T-helper 1 cell treated with Interleukin-12 subunit alpha and Interleukin-12 subunit beta and Interleukin-4 antibody, amounts not matched to agents 30 μg/mL and 1 μg/mL, for 36 hours (primary cell): ENCODE results near the gene SUSD1.
A peak's percentile ranks its signal among the peaks of the same experiment; 100 is the strongest.

Experiments
- H3K27ac Mint-ChIP-seq: one replicate; pipeline ENCODE4 v1.8.0; 2021; ENCODE audit warnings: mild to moderate bottlenecking, mixed read lengths
- H3K27me3 Mint-ChIP-seq: one replicate; pipeline ENCODE4 v1.8.0; 2021; ENCODE audit warnings: low read depth, mixed read lengths
- H3K36me3 Mint-ChIP-seq: one replicate; pipeline ENCODE4 v1.8.0; 2021; ENCODE audit warnings: low read depth, mixed read lengths
- H3K4me1 Mint-ChIP-seq: one replicate; pipeline ENCODE4 v1.8.0; 2021; ENCODE audit warnings: low read depth, mixed read lengths
- H3K4me3 Mint-ChIP-seq: one replicate; pipeline ENCODE4 v1.8.0; 2021; ENCODE audit warnings: mild to moderate bottlenecking, moderate library complexity, mixed read lengths
- H3K9me3 Mint-ChIP-seq: one replicate; pipeline ENCODE4 v1.8.0; 2021; ENCODE audit warnings: mixed read lengths

The SUSD1 gene

GRCh38 chr9:112112519-112112918 lies 62.6 kb downstream of the SUSD1 start:
- peaks cover 16% of the 10 kb centered on the region for H3K36me3 Mint-ChIP-seq
- H3K9me3 Mint-ChIP-seq: no peaks in the 10 kb centered on the region
- H3K27ac Mint-ChIP-seq: no peak overlapping the region
- no peaks in the 10 kb centered on the region for H3K27me3 Mint-ChIP-seq
- no peaks in the 10 kb centered on the region for H3K4me1 Mint-ChIP-seq
- H3K4me3 Mint-ChIP-seq: no peak overlapping the region

- Mint-ChIP-seq H3K36me3 (peaks cover 14% of the 10 kb centered on the region), H3K4me1 (no peaks in the 10 kb centered on the region), H3K9me3 (no peaks in the 10 kb centered on the region), H3K27ac (no peak overlapping the region), H3K27me3 (no peaks in the 10 kb centered on the region), H3K4me3 (no peak overlapping the region)
These were observed 63.6 kb downstream of the SUSD1 start for GRCh38 chr9:112111461-112111860.

DNA sequence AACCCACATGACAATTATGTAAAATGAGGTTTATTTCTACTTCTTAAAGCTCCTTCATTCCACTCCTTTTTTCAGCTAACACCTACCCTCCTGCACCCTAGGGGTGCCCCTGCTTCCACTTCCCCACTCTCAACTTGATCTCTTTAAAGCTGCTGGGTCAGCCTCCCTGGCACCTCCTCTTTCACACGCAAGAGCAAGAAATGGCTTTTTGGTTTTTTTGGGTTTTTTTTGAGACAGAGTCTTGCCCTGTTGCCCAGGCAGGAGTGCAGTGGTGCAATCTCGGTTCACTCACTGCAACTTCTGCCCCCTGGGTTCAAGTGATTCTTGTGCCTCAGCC lies 64.4 kb downstream of the SUSD1 start:
- H3K4me3 Mint-ChIP-seq: no peak overlapping the region
- H3K9me3 Mint-ChIP-seq: no peaks in the 10 kb centered on the region
- H3K4me1 Mint-ChIP-seq: no peaks in the 10 kb centered on the region
- H3K36me3 Mint-ChIP-seq: peaks cover 13% of the 10 kb centered on the region
- H3K27ac Mint-ChIP-seq: no peak overlapping the region
- H3K27me3 Mint-ChIP-seq: no peaks in the 10 kb centered on the region

- Mint-ChIP-seq H3K27ac (no peak overlapping the region), H3K27me3 (no peaks in the 10 kb centered on the region), H3K4me1 (no peaks in the 10 kb centered on the region), H3K36me3 (peaks cover 13% of the 10 kb centered on the region), H3K4me3 (no peak overlapping the region), H3K9me3 (no peaks in the 10 kb centered on the region)
These were observed 64.9 kb downstream of the SUSD1 start for GRCh38 chr9:112110094-112110776.

- Mint-ChIP-seq H3K4me1 (peaks cover 4% of the 10 kb centered on the region), H3K27me3 (no peaks in the 10 kb centered on the region), H3K27ac (no peak overlapping the region), H3K4me3 (no peak overlapping the region), H3K36me3 (peaks cover 16% of the 10 kb centered on the region), H3K9me3 (no peaks in the 10 kb centered on the region)
These were observed 70.2 kb downstream of the SUSD1 start for GRCh38 chr9:112104901-112105300.

GRCh38 chr9:112104401-112104800 lies 70.7 kb downstream of the SUSD1 start:
- peaks cover 4% of the 10 kb centered on the region for H3K4me1 Mint-ChIP-seq
- no peak overlapping the region for H3K4me3 Mint-ChIP-seq
- peaks cover 16% of the 10 kb centered on the region for H3K36me3 Mint-ChIP-seq
- no peak overlapping the region for H3K27ac Mint-ChIP-seq
- H3K27me3 Mint-ChIP-seq: no peaks in the 10 kb centered on the region
- H3K9me3 Mint-ChIP-seq: no peaks in the 10 kb centered on the region

- Mint-ChIP-seq H3K9me3 (no peaks in the 10 kb centered on the region), H3K4me3 (no peak overlapping the region), H3K4me1 (peaks cover 4% of the 10 kb centered on the region), H3K36me3 (peaks cover 16% of the 10 kb centered on the region), H3K27me3 (no peaks in the 10 kb centered on the region), H3K27ac (no peak overlapping the region)
These were observed 71.7 kb downstream of the SUSD1 start for GRCh38 chr9:112103405-112103804.

GRCh38 chr9:112097712-112098688 lies 77.1 kb downstream of the SUSD1 start:
- Mint-ChIP-seq H3K4me1 (peaks cover 31% of the 10 kb centered on the region), H3K36me3 (peaks cover 21% of the 10 kb centered on the region), H3K27me3 (no peaks in the 10 kb centered on the region), H3K9me3 (no peaks in the 10 kb centered on the region), H3K27ac (no peak overlapping the region), H3K4me3 (no peak overlapping the region)

DNA sequence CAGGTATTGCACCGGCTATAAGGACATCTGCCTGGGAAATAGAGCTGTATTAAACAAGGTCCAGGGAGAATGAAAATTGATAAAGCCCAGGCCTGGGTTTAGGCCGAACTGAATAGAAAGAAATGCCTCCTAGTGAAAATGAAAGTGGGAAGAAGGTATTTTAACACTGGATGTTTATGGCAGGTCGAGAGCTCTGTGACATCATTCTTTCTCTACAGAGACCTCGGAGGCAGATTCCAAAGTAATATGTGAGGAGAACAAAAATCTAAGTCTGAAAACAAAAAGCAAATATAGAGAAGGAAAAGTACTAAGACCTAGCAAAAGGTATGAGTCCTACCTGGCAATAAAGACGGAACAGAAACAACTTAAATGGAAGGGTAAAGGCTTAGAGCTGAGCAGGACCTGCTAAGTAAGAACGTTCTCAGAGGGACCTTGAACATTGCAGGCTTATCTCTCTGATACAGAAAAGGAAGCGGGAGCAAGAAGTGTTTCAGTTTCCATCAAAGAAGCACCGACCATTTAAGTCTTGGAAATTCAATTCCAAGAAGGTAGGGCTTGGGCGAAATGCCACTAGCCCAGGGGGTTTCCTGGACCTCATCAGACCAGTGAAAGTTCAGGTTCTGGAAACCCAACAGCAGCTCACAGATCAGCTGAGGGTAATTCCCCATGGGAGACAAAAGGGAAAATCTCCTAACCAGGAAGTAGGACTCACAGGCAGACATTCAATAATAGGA lies 80.0 kb downstream of the SUSD1 start:
- Mint-ChIP-seq H3K27me3 (no peaks in the 10 kb centered on the region), H3K4me1 (peaks cover 31% of the 10 kb centered on the region), H3K4me3 (peak overlapping the region; percentile 35), H3K36me3 (peaks cover 18% of the 10 kb centered on the region), H3K27ac (no peak overlapping the region), H3K9me3 (no peaks in the 10 kb centered on the region)

DNA sequence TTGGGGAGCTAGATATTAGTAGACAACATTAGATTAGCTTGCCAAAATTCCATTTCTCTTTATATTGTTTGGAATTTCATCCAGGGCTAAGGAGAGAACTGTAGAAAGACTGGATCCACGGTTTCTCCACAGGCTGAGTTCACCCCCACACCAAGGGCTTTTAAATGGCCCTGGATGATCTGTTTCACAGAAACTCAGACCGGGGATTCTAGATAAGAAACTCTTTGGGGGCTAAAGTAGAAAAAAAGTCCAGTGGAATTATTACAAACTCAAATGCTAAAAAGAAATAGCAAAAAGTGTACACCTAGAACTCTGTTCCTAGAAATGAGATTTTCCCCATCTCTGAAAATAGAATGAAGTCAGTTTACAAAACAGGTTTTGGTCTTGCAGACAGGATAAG lies 80.9 kb downstream of the SUSD1 start:
- no peaks in the 10 kb centered on the region for H3K27me3 Mint-ChIP-seq
- H3K27ac Mint-ChIP-seq: no peak overlapping the region
- H3K36me3 Mint-ChIP-seq: peaks cover 18% of the 10 kb centered on the region
- H3K4me3 Mint-ChIP-seq: no peak overlapping the region
- H3K4me1 Mint-ChIP-seq: peaks cover 31% of the 10 kb centered on the region
- no peaks in the 10 kb centered on the region for H3K9me3 Mint-ChIP-seq

- Mint-ChIP-seq H3K9me3 (no peaks in the 10 kb centered on the region), H3K27ac (peak overlapping the region; percentile 34), H3K4me1 (peaks cover 31% of the 10 kb centered on the region), H3K4me3 (no peak overlapping the region), H3K36me3 (peaks cover 18% of the 10 kb centered on the region), H3K27me3 (no peaks in the 10 kb centered on the region)
These were observed 81.3 kb downstream of the SUSD1 start for GRCh38 chr9:112093870-112094216.

DNA sequence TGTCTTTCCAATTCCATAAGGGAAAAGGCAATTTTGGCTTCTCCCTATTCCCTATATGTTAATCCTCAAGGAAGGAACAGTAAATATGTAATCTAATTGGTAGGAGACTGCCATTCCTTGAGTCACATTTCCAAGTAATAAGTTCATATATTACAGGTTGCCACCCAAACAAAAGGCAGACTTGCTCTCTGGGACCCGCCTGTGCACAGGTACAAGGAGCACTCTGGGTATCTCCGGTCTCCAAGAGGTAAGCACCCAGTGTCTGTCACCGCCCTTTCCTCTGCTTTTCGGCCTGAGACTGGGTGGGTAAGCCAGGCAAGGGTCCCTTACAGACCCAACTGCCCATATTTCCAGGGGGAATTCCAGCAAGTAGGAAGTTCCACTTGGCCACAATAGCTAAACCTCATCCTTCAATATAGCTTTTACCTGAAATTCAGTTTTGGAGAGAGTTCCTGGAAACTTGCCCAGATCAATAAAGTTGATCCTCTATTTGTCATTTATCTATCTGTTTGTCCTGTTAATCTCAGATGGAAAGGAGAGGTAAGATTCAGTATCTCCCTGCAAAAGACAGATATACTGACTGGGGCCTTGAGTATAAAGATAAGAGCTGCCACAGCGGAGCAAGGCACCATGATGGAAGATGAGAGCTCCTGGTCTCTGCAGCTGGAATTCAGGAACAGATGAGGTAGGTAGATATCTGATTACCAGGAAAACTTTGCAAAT lies 81.8 kb downstream of the SUSD1 start:
- Mint-ChIP-seq H3K9me3 (no peaks in the 10 kb centered on the region), H3K4me3 (no peak overlapping the region), H3K27me3 (no peaks in the 10 kb centered on the region), H3K27ac (no peak overlapping the region), H3K4me1 (peaks cover 31% of the 10 kb centered on the region), H3K36me3 (peaks cover 18% of the 10 kb centered on the region)

- H3K4me1 Mint-ChIP-seq: peaks cover 26% of the 10 kb centered on the region
These were observed 83.3 kb downstream of the SUSD1 start for GRCh38 chr9:112091810-112092209.

DNA sequence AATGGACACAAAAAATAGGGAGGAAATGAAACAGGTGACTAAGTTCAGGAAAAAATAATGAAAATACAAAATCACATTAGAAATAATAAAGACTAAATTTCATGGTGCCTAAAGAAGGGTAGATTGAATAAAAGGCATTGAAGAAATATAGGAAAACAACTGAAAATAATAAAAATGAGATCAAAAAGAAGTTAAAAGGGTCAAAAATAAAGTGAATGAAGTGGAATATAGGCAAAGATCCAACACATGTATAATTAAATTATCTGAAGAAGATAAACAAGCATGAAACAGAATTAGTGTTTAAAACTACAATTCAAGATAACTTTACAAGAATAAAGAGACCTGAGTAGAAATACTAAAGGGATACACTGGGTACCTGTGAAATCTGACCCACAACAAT lies 87.6 kb downstream of the SUSD1 start:
- H3K27ac Mint-ChIP-seq: no peak overlapping the region

More at GRCh38 chr9:112091810-112092209, 83.3 kb downstream of the SUSD1 start:
- Mint-ChIP-seq H3K36me3 (peaks cover 20% of the 10 kb centered on the region), H3K27me3 (no peaks in the 10 kb centered on the region), H3K9me3 (no peaks in the 10 kb centered on the region), H3K4me3 (no peak overlapping the region), H3K27ac (no peak overlapping the region)

More for the DNA sequence above, 87.6 kb downstream of the SUSD1 start:
- no peaks in the 10 kb centered on the region for H3K4me1 Mint-ChIP-seq
- H3K9me3 Mint-ChIP-seq: no peaks in the 10 kb centered on the region
- H3K4me3 Mint-ChIP-seq: no peak overlapping the region
- peaks cover 6% of the 10 kb centered on the region for H3K36me3 Mint-ChIP-seq
- no peaks in the 10 kb centered on the region for H3K27me3 Mint-ChIP-seq
